ENCODE results near the gene DCLRE1B.

DNA sequence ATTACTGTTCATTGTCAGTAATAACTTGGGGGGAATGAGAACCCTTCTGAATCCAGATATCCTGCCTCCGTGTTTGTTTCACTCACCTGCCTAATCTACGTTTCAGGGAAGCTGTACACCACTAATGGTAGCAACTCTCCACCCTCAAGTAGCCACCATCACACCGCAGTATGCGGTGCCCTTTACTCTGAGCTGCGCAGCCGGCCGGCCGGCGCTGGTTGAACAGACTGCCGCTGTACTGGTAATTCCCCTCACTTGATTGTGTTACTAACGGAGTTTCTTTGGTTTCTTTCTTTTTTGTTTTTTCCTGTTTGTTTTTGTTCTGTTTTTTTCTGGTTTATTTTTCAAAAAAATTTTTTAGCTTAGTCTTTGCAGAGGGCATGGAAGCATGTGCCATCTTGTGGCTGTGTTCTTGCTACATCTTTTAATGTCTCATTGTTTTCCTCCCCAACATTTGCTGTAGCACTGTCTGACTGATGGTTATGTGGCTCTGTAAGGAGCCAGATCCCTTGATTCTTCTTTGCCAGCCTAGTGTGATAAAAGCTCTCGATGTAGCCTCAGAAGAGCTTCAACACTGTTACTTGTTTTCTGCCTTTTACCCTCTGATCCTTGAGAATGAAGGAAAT is 58.3 kb downstream of the DCLRE1B start:
- TF ChIP-seq, protein P1, sequence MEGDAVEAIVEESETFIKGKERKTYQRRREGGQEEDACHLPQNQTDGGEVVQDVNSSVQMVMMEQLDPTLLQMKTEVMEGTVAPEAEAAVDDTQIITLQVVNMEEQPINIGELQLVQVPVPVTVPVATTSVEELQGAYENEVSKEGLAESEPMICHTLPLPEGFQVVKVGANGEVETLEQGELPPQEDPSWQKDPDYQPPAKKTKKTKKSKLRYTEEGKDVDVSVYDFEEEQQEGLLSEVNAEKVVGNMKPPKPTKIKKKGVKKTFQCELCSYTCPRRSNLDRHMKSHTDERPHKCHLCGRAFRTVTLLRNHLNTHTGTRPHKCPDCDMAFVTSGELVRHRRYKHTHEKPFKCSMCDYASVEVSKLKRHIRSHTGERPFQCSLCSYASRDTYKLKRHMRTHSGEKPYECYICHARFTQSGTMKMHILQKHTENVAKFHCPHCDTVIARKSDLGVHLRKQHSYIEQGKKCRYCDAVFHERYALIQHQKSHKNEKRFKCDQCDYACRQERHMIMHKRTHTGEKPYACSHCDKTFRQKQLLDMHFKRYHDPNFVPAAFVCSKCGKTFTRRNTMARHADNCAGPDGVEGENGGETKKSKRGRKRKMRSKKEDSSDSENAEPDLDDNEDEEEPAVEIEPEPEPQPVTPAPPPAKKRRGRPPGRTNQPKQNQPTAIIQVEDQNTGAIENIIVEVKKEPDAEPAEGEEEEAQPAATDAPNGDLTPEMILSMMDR (IDR thresholded peaks at IDR 0.05), result no peak
- TF ChIP-seq POLR2A (IDR thresholded peaks at IDR 0.05) (no peak), EP300 (IDR thresholded peaks at IDR 0.05) (no peak)

Measured in tibial nerve (tissue), 4 donors.